GM21526 (cell line): ENCODE results near the gene ULK1.
"Not testable (repeated sequence)": the region's sequence is repeated elsewhere in the genome, so short reads cannot be mapped to it uniquely, and the experiment has no call there.

Experiments
- ATAC-seq: cut with Tn5 transposase; IDR thresholded peaks from one replicate; pipeline ENCODE4 v1.9.1; 2021; ENCODE audit warnings: moderate library complexity; ENCODE audit not compliant: unreplicated experiment, low FRiP score

The ULK1 gene

GRCh38 chr12:131861261-131862083 is 33.0 kb upstream of the ULK1 start:
- ATAC-seq: no peak

DNA sequence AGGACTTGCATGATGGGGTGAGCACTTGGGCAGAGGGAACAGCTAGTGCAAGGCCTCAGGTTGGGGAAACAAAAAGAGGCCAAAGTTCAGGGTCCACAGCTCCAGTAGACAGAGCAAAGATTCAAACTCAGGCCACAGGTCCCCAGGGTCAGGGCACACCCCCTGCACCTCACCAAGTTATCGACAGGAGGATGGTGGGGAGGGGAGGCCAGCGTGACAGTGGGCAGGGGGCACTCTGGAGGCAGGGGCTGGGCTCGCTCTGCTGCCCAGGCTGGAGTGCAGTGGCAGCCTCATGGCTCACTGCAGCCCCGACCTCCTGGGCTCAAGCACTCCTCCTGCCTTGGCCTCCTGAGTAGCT is 32.4 kb upstream of the ULK1 start:
- no peak for ATAC-seq

DNA sequence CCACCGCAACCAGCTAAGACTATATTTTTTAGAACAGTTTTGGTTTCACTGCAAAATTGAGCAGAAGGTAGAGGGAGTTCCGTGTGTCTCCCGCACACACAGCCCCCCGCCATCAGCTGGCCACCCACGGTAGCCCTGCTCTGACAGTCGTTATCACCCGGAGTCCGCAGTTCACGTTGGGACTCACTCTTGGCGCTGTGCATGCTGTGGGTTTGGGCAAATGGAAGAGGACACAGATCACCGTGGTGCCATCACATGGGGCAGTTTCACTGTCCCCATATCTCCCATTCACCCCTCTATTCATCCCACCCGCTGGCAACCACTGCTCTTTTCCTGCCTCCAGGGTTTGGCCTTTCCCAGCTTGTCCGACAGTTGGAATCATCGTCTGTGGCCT is 31.8 kb upstream of the ULK1 start:
- ATAC-seq: no peak

- no peak for ATAC-seq
These were observed 31.3 kb upstream of the ULK1 start for GRCh38 chr12:131862994-131863710.

GRCh38 chr12:131863711-131864396 is 30.6 kb upstream of the ULK1 start:
- ATAC-seq: no peak

DNA sequence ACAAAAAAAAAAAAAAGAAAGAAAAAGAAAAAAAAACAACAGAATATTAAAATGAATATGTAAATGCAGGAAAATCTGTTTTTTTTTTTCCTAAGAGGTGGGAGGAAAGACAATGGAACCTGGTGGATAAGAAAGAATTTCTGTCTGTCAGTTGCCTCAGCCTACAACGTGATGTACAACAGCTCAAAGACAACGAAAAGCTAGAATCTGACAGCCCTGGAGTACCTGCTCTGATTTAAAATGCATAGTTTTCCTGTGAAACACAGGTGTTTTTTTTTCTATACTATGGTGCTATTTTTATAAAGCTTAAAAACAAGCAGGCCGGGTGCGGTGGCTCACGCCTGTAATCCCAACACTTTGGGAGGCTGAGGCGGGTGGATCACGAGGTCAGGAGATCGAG is 30.0 kb upstream of the ULK1 start:
- ATAC-seq: no peak

GRCh38 chr12:131865180-131865875 is 29.1 kb upstream of the ULK1 start:
- no peak for ATAC-seq

DNA sequence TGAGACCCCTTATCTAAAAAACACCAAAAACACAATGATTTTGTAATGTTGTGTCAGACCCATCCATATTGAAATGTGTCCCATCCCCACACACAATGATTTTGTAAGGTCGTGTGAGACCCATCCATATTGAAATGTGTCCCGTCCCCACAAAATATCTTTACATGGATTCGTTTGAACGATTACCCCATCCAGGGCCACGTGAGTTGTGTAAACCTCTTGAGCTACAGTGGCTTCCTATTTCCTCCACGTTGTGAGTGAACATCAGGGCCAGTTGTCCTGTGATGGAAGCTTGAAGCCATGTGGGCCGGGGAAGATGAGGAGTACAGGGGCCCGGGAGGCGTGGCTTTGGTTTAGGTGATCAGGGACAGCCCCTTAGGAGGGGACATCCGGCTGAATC is 27.0 kb upstream of the ULK1 start:
- ATAC-seq: no peak

GRCh38 chr12:131867891-131868675 is 26.3 kb upstream of the ULK1 start:
- ATAC-seq: no peak

GRCh38 chr12:131869871-131870418 is 24.5 kb upstream of the ULK1 start:
- ATAC-seq: no peak

DNA sequence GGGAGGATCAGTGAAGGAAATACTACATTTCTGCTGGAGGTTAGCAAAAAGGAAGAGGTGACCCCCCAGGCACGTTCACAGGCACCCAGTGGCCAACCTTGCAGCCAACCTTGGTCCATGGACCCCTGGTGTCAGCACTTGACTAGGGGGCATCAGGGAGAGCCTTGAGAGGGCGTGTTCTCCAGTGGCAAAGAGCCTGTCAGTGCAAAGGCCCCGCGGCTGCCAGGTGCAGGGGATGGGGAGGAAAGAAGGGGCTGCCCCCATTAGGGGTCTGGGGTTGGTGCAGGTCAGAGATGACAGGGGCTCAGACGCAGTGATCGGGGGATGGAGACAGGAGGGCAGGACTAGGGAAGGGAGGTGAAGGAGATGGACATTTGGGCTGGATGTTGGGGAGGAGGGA is 22.7 kb upstream of the ULK1 start:
- ATAC-seq: no peak

DNA sequence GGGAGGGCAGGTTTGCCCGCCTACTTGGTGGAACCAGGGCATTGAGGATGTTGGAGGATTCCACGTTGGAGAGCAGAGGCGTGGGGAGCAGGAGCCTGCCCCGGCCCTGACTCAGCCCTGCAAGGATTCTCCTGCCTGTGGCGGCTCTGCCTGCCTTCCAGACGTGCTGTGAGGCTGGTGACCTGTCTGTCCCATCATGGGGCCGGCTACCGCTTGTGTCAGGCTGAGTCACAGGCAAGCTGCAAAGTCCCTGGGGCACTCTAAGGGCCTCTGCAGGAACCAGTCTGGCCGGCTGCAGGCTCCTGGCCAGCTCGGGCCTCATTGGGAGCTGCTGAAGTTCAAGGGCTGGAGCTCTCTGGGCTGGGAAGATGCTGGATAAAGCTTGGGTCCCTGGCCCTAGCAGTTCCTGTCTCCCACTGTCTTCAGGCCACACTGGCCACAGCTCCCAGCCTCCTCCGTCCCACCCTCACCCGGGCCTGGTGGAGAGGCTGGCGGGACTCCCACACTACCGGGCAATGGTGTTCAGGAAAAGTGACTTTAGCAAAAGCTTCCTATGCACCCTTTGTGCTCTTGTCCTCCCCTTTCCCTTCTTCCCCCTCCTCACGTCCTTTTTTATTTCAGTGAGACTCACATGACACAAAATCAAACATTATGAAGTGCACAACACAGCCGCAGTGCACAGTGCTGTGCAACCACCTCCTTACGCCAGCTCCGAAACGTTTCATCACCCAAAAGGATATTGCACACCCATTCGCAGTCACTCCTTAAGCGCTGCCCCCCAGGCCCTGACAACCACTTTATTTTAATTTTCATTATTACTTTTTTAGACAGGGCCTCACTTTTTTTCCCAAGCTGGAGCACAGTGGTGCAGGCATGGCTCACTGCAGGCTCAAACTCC is 22.0 kb upstream of the ULK1 start:
- no peak for ATAC-seq

- ATAC-seq: no peak
These were observed 21.1 kb upstream of the ULK1 start for GRCh38 chr12:131873293-131873692.

- ATAC-seq: not testable (repeated sequence)
These were observed 19.4 kb upstream of the ULK1 start for GRCh38 chr12:131874972-131875371.

DNA sequence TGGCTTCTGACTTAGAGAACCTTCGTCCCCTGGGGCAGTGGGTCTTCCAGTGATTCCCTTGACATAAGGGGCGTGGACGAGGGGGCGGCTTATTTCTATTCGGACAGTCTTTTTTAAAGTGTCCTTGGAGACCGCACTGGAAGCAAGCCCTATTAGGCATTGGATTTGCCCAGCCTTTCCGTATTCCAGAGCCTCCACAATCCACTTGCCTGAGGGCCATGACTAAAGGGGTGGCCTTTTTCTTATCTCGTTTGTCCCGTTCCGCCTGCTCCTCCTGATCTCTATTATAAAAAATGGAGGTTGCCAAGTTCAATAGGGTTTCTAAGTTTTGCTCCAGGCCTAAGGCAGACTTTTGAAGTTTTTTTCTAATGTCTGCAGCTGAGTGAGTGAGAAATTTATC is 17.2 kb upstream of the ULK1 start:
- not testable (repeated sequence) for ATAC-seq

- not testable (repeated sequence) for ATAC-seq
These were observed 16.0 kb upstream of the ULK1 start for GRCh38 chr12:131878436-131878835.

- no peak for ATAC-seq
These were observed 11.5 kb upstream of the ULK1 start for GRCh38 chr12:131882804-131883520.

GRCh38 chr12:131883521-131883900 is 10.9 kb upstream of the ULK1 start:
- no peak for ATAC-seq
